ENCODE results near the gene NKG7. TPM values are rescaled to one million over a fixed set of nuclear protein-coding genes. Genes with fewer than 3 reads are reported as not detected.
A peak's percentile ranks its signal among the peaks of the same experiment; 100 is the strongest.

NKG7 gene
- total and polyA plus RNA-seq, 2 of the 13 experiments (the other 11 are each of a cell fraction or from before 2014, with no cell fraction given), result 0.40 TPM; not detected in 1

GRCh38 chr19:51387924-51388389 is 15.5 kb upstream of the NKG7 start, which contains the start of gene LIM2 (continued):
- TF ChIP-seq, protein P1, sequence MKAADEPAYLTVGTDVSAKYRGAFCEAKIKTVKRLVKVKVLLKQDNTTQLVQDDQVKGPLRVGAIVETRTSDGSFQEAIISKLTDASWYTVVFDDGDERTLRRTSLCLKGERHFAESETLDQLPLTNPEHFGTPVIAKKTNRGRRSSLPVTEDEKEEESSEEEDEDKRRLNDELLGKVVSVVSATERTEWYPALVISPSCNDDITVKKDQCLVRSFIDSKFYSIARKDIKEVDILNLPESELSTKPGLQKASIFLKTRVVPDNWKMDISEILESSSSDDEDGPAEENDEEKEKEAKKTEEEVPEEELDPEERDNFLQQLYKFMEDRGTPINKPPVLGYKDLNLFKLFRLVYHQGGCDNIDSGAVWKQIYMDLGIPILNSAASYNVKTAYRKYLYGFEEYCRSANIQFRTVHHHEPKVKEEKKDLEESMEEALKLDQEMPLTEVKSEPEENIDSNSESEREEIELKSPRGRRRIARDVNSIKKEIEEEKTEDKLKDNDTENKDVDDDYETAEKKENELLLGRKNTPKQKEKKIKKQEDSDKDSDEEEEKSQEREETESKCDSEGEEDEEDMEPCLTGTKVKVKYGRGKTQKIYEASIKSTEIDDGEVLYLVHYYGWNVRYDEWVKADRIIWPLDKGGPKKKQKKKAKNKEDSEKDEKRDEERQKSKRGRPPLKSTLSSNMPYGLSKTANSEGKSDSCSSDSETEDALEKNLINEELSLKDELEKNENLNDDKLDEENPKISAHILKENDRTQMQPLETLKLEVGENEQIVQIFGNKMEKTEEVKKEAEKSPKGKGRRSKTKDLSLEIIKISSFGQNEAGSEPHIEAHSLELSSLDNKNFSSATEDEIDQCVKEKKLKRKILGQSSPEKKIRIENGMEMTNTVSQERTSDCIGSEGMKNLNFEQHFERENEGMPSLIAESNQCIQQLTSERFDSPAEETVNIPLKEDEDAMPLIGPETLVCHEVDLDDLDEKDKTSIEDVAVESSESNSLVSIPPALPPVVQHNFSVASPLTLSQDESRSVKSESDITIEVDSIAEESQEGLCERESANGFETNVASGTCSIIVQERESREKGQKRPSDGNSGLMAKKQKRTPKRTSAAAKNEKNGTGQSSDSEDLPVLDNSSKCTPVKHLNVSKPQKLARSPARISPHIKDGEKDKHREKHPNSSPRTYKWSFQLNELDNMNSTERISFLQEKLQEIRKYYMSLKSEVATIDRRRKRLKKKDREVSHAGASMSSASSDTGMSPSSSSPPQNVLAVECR (CRISPR knock-in tag; IDR thresholded peaks at IDR 0.05; ENCODE audit: borderline replicate concordance), result peak; percentile 50; the same call in 1 of the 2 replicates
- TF ChIP-seq TEAD2 (CRISPR knock-in tag; IDR thresholded peaks at IDR 0.05), result no peak
- TF ChIP-seq GATAD1 (CRISPR knock-in tag; IDR thresholded peaks at IDR 0.05), result 0 out of 2 replicates have a peak, but pooled peaks have one; percentile 23
- TF ChIP-seq KMT2B (CRISPR knock-in tag; IDR thresholded peaks at IDR 0.05), result no peak
- TF ChIP-seq ZNF30 (CRISPR knock-in tag; IDR thresholded peaks at IDR 0.05), result no peak
- no peak for TF ChIP-seq NFE2L1 (CRISPR knock-in tag; IDR thresholded peaks at IDR 0.05; ENCODE audit: borderline replicate concordance)
- no peak for TF ChIP-seq ZNF720 (CRISPR knock-in tag; IDR thresholded peaks at IDR 0.05)
- TF ChIP-seq SALL2 (CRISPR knock-in tag; IDR thresholded peaks at IDR 0.05), result 0 out of 2 replicates have a peak, but pooled peaks have one; percentile 19
- 0 out of 2 replicates have a peak, but pooled peaks have one; percentile 55 for TF ChIP-seq ZNF224 (CRISPR knock-in tag; IDR thresholded peaks at IDR 0.05)
- TF ChIP-seq NR2F1 (CRISPR knock-in tag; IDR thresholded peaks at IDR 0.05), result peak; percentile 59 to 70; a peak in 3 of 4 replicates
- peak; percentile 70 for TF ChIP-seq SAP130 (CRISPR knock-in tag; IDR thresholded peaks at IDR 0.05; ENCODE audit: low read depth)
- peak; percentile 35; the same call in 1 of the 2 replicates for TF ChIP-seq TARDBP (CRISPR knock-in tag; IDR thresholded peaks at IDR 0.05)
- TF ChIP-seq ZNF441 (CRISPR knock-in tag; IDR thresholded peaks at IDR 0.05; ENCODE audit: borderline replicate concordance), result no peak
- no peak for TF ChIP-seq SP140L (CRISPR knock-in tag; IDR thresholded peaks at IDR 0.05; ENCODE audit: borderline replicate concordance)
- TF ChIP-seq RBFOX2 (IDR thresholded peaks at IDR 0.05; ENCODE audit: low read depth, low read length), result no peak
- TF ChIP-seq RXRA (CRISPR knock-in tag; IDR thresholded peaks at IDR 0.05), result peak; percentile 57; the same call in 1 of the 2 replicates
- TF ChIP-seq FOXM1 (CRISPR knock-in tag; IDR thresholded peaks at IDR 0.05), result no peak
- 0 out of 2 replicates have a peak, but pooled peaks have one; percentile 23 for TF ChIP-seq ESRRA (CRISPR knock-in tag; IDR thresholded peaks at IDR 0.05; ENCODE audit: low read depth)
- TF ChIP-seq, protein P2, sequence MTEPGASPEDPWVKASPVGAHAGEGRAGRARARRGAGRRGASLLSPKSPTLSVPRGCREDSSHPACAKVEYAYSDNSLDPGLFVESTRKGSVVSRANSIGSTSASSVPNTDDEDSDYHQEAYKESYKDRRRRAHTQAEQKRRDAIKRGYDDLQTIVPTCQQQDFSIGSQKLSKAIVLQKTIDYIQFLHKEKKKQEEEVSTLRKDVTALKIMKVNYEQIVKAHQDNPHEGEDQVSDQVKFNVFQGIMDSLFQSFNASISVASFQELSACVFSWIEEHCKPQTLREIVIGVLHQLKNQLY (CRISPR knock-in tag; IDR thresholded peaks at IDR 0.05), result no peak
- no peak for TF ChIP-seq ZSCAN9 (CRISPR knock-in tag; IDR thresholded peaks at IDR 0.05; ENCODE audit: borderline replicate concordance)
- TF ChIP-seq, protein P3, sequence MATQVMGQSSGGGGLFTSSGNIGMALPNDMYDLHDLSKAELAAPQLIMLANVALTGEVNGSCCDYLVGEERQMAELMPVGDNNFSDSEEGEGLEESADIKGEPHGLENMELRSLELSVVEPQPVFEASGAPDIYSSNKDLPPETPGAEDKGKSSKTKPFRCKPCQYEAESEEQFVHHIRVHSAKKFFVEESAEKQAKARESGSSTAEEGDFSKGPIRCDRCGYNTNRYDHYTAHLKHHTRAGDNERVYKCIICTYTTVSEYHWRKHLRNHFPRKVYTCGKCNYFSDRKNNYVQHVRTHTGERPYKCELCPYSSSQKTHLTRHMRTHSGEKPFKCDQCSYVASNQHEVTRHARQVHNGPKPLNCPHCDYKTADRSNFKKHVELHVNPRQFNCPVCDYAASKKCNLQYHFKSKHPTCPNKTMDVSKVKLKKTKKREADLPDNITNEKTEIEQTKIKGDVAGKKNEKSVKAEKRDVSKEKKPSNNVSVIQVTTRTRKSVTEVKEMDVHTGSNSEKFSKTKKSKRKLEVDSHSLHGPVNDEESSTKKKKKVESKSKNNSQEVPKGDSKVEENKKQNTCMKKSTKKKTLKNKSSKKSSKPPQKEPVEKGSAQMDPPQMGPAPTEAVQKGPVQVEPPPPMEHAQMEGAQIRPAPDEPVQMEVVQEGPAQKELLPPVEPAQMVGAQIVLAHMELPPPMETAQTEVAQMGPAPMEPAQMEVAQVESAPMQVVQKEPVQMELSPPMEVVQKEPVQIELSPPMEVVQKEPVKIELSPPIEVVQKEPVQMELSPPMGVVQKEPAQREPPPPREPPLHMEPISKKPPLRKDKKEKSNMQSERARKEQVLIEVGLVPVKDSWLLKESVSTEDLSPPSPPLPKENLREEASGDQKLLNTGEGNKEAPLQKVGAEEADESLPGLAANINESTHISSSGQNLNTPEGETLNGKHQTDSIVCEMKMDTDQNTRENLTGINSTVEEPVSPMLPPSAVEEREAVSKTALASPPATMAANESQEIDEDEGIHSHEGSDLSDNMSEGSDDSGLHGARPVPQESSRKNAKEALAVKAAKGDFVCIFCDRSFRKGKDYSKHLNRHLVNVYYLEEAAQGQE (IDR thresholded peaks at IDR 0.05; ENCODE audit: borderline replicate concordance in 1 of 2, low read depth in 1 of 2, low read length in 2 of 2), result no peak
- no peak for TF ChIP-seq ZNF75D (CRISPR knock-in tag; IDR thresholded peaks at IDR 0.05; ENCODE audit: borderline replicate concordance)

All from HepG2 (cell line).